ENCODE data around the gene ANKMY2. TPM values are rescaled to one million over a fixed set of nuclear protein-coding genes. Genes with fewer than 3 reads are reported as not detected.

ANKMY2 gene
- polyA plus RNA-seq, 1 donor from 2014 or later, result 94.7 TPM

DNA sequence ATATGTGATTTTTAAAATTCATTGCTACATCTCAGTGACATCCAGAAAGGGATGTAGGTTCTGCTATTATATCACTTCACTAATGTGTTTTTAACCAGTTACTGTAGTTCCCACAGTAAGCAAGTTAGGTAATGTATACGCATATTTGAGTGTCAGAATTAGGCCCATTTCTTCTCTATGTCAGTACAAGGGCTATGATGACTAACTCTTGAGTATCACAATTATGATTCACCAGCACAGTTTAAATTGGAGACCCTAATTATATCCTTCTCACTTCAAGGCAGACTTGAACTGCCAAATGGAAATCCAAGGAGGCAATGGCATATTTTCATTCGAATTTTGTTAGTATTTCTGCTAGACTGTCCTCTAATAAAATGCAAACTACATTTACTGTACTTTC, 24.0 kb upstream of the ANKMY2 start:
- no peaks in the 10 kb centered on the region for H3F3A ChIP-seq (ENCODE audit: insufficient read depth, low read length, poor library complexity, severe bottlenecking)
- H3K9ac ChIP-seq (ENCODE audit: low read length), result no peak overlapping the region
- no peaks in the 10 kb centered on the region for H3K79me2 ChIP-seq (replicated peaks; ENCODE audit: insufficient read depth, low read length)
- H3K4me3 ChIP-seq (ENCODE audit: low read length), result no peak overlapping the region
- peaks cover 3% of the 10 kb centered on the region for H3K36me3 ChIP-seq (ENCODE audit: insufficient read depth, low read length)
- no peaks in the 10 kb centered on the region for H3K9me2 ChIP-seq (ENCODE audit: insufficient read depth, low read length)
- H3K4me2 ChIP-seq (ENCODE audit: low read length), result no peak overlapping the region
- H3K27ac ChIP-seq (ENCODE audit: low read length), result no peak overlapping the region
- TF ChIP-seq, protein P1, sequence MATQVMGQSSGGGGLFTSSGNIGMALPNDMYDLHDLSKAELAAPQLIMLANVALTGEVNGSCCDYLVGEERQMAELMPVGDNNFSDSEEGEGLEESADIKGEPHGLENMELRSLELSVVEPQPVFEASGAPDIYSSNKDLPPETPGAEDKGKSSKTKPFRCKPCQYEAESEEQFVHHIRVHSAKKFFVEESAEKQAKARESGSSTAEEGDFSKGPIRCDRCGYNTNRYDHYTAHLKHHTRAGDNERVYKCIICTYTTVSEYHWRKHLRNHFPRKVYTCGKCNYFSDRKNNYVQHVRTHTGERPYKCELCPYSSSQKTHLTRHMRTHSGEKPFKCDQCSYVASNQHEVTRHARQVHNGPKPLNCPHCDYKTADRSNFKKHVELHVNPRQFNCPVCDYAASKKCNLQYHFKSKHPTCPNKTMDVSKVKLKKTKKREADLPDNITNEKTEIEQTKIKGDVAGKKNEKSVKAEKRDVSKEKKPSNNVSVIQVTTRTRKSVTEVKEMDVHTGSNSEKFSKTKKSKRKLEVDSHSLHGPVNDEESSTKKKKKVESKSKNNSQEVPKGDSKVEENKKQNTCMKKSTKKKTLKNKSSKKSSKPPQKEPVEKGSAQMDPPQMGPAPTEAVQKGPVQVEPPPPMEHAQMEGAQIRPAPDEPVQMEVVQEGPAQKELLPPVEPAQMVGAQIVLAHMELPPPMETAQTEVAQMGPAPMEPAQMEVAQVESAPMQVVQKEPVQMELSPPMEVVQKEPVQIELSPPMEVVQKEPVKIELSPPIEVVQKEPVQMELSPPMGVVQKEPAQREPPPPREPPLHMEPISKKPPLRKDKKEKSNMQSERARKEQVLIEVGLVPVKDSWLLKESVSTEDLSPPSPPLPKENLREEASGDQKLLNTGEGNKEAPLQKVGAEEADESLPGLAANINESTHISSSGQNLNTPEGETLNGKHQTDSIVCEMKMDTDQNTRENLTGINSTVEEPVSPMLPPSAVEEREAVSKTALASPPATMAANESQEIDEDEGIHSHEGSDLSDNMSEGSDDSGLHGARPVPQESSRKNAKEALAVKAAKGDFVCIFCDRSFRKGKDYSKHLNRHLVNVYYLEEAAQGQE (IDR thresholded peaks at IDR 0.05; ENCODE audit: borderline replicate concordance), result no peak
- TF ChIP-seq, protein P2, sequence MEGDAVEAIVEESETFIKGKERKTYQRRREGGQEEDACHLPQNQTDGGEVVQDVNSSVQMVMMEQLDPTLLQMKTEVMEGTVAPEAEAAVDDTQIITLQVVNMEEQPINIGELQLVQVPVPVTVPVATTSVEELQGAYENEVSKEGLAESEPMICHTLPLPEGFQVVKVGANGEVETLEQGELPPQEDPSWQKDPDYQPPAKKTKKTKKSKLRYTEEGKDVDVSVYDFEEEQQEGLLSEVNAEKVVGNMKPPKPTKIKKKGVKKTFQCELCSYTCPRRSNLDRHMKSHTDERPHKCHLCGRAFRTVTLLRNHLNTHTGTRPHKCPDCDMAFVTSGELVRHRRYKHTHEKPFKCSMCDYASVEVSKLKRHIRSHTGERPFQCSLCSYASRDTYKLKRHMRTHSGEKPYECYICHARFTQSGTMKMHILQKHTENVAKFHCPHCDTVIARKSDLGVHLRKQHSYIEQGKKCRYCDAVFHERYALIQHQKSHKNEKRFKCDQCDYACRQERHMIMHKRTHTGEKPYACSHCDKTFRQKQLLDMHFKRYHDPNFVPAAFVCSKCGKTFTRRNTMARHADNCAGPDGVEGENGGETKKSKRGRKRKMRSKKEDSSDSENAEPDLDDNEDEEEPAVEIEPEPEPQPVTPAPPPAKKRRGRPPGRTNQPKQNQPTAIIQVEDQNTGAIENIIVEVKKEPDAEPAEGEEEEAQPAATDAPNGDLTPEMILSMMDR (IDR thresholded peaks at IDR 0.05; ENCODE audit: poor library complexity, severe bottlenecking), result no peak
- TF ChIP-seq TAF1 (IDR thresholded peaks at IDR 0.05; ENCODE audit: low read depth), result no peak
- H3K27me3 ChIP-seq (ENCODE audit: insufficient read depth, low read depth, low read length), result no peaks in the 10 kb centered on the region
- H2AFZ ChIP-seq (ENCODE audit: low read depth, low read length), result no peak overlapping the region
- H3K9me3 ChIP-seq (ENCODE audit: low read length), result no peaks in the 10 kb centered on the region
- no peaks in the 10 kb centered on the region for H4K20me1 ChIP-seq (ENCODE audit: insufficient read depth)

DNA sequence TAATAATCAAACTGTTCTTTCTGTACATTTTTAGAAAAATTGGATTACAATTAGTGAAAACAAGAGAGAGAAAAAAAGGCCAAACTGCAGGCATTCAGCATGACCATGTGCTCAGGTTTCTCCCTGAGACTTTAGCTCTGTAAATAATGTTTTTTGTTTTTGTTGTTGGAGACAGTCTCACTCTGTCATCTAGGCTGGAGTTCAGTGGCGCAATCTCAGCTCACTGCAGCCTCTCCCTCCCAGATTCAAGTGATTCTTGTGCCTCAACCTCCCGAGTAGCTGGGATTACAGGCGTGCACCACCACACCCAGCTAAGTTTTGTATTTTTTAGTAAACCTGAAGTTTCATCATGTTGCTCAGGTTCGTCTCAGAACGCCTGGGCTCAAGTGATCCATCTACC, 23.4 kb upstream of the ANKMY2 start:
- no peaks in the 10 kb centered on the region for H3K9me3 ChIP-seq (ENCODE audit: low read length)
- no peaks in the 10 kb centered on the region for H3F3A ChIP-seq (ENCODE audit: insufficient read depth, low read length, poor library complexity, severe bottlenecking)
- H3K9me2 ChIP-seq (ENCODE audit: insufficient read depth, low read length), result no peaks in the 10 kb centered on the region
- H3K36me3 ChIP-seq (ENCODE audit: insufficient read depth, low read length), result no peaks in the 10 kb centered on the region
- no peaks in the 10 kb centered on the region for H4K20me1 ChIP-seq (ENCODE audit: insufficient read depth)
- H3K79me2 ChIP-seq (replicated peaks; ENCODE audit: insufficient read depth, low read length), result peaks cover 2% of the 10 kb centered on the region
- H3K9ac ChIP-seq (ENCODE audit: low read length), result no peak overlapping the region
- no peak overlapping the region for H3K4me2 ChIP-seq (ENCODE audit: low read length)
- TF ChIP-seq EZH2 (IDR thresholded peaks at IDR 0.05; ENCODE audit: borderline replicate concordance, insufficient read depth, low read length, poor library complexity, severe bottlenecking), result no peak
- no peak for TF ChIP-seq MXI1 (conservative IDR thresholded peaks at IDR 0.05; ENCODE audit: poor library complexity, severe bottlenecking)
- TF ChIP-seq SMC3 (conservative IDR thresholded peaks at IDR 0.05; ENCODE audit: poor library complexity), result no peak
- TF ChIP-seq, protein P2 (IDR thresholded peaks at IDR 0.05; ENCODE audit: poor library complexity, severe bottlenecking), result no peak
- TF ChIP-seq RAD21 (conservative IDR thresholded peaks at IDR 0.05), result no peak
- no peak for TF ChIP-seq TAF1 (IDR thresholded peaks at IDR 0.05; ENCODE audit: low read depth)
- no peak for TF ChIP-seq EP300 (conservative IDR thresholded peaks at IDR 0.05; ENCODE audit: poor library complexity, severe bottlenecking)
- TF ChIP-seq, protein P1 (IDR thresholded peaks at IDR 0.05; ENCODE audit: borderline replicate concordance), result no peak
- TF ChIP-seq POLR2AphosphoS5 (IDR thresholded peaks at IDR 0.05), result no peak
- H3K27ac ChIP-seq (ENCODE audit: low read length), result no peak overlapping the region
- H2AFZ ChIP-seq (ENCODE audit: low read depth, low read length), result no peak overlapping the region
- no peak overlapping the region for H3K4me3 ChIP-seq (ENCODE audit: low read length)
- H3K27me3 ChIP-seq (ENCODE audit: insufficient read depth, low read depth, low read length), result no peaks in the 10 kb centered on the region
